K562 (cell line): ENCODE data around the gene OBSCN. TPM values are rescaled to one million over a fixed set of nuclear protein-coding genes. Genes with fewer than 3 reads are reported as not detected.

ENCODE experiments used
- ATAC-seq: fragments of 200-7000 bp; cut with Tn5 transposase; 3 replicates; pipeline ENCODE4 v1.9.1; 2020; ENCODE audit warnings: moderate library complexity
- BruUV-seq: library from RNA; stranded (reverse); fragments of 400-500 nt; replicated peaks from 2 replicates; lab custom pipeline; 2021; lab: Mats Ljungman, UMichigan
- CTCF ChIA-PET: fragments of 300-600 bp; formaldehyde crosslinking; extraction: SDS; loops from one replicate; lab custom pipeline; 2021; ENCODE audit warnings: low intra/inter-chr PET ratio; lab: Yijun Ruan, JAX
- POLR2A ChIA-PET: fragments of 300-600, 350-650 bp; sonication (Branson Sonifier 250); formaldehyde crosslinking; extraction: SDS; loops from one replicate; lab custom pipeline; 2021; ENCODE audit warnings: antibody characterized with exemption, inconsistent platforms; lab: Yijun Ruan, JAX
- DNase-seq, 4 experiments: peaks; one replicate each; pipeline versions ENCODE4 v3.0.0 to v3.0.0-alpha.2; 2011 to 2018; ENCODE audit warnings: low spot score in 3 of 4, mixed read lengths in 3 of 4; ENCODE audit errors: extremely low read depth in 1 of 4
- FAIRE-seq: peaks from 2 replicates; lab custom pipeline; 2011; peaks lifted over from hg19 to GRCh38; lab: Jason Lieb, UNC
- H2AFZ ChIP-seq: 2 replicates; pipeline ENCODE4 v1.6.0; 2011; ENCODE audit warnings: low read depth, low read length, control low read depth, inconsistent platforms
- H3K27ac ChIP-seq: fragments of 200-600 bp; 3 replicates; pipeline ENCODE4 v1.8.0; 2011; ENCODE audit warnings: low read depth, mild to moderate bottlenecking, control low read depth, inconsistent platforms, low read length, moderate library complexity, mixed read lengths; ENCODE audit errors: extremely low read depth
- H3K27me3 ChIP-seq, 2 experiments: fragments of 300-600 bp in 1 of 2; 2 replicates in 1 of 2; 3 replicates in 1 of 2; pipeline versions ENCODE4 v1.6.0 to v1.8.0; 2011; ENCODE audit warnings: inconsistent platforms in 2 of 2, low read length in 2 of 2, mild to moderate bottlenecking in 1 of 2, mixed read lengths in 1 of 2, moderate library complexity in 1 of 2; ENCODE audit not compliant: control insufficient read depth in 2 of 2, insufficient read depth in 2 of 2
- H3K36me3 ChIP-seq: fragments of 300-600 bp; 3 replicates; pipeline ENCODE4 v1.8.0; 2011; ENCODE audit warnings: mild to moderate bottlenecking, low read length, inconsistent platforms; ENCODE audit not compliant: control insufficient read depth, insufficient read depth
- H3K4me1 ChIP-seq, 2 experiments: fragments of 200-600 bp in 1 of 2; replicated peaks in 1 of 2; 2 replicates in 1 of 2; 3 replicates in 1 of 2; pipeline versions ENCODE4 v1.5.1 to v1.8.0; 2011; ENCODE audit warnings: inconsistent platforms in 2 of 2, low read length in 2 of 2, mild to moderate bottlenecking in 1 of 2, mixed read lengths in 1 of 2, moderate library complexity in 1 of 2; ENCODE audit not compliant: control insufficient read depth in 2 of 2, insufficient read depth in 2 of 2
- H3K4me2 ChIP-seq: 2 replicates; pipeline ENCODE4 v1.6.1; 2011; ENCODE audit warnings: low read length, control low read depth, inconsistent platforms, mixed read lengths; ENCODE audit not compliant: insufficient read depth
- H3K4me3 ChIP-seq: fragments of 200-600 bp; sonication (generic), shearing (Covaris generic); 2 replicates; pipeline ENCODE4 v1.5.1; 2016; ENCODE audit warnings: control low read depth, inconsistent platforms
- H3K79me2 ChIP-seq: fragments of 200-600 bp; 3 replicates; pipeline ENCODE4 v1.8.0; 2011; ENCODE audit warnings: low read length, inconsistent platforms; ENCODE audit not compliant: control insufficient read depth, insufficient read depth
- H3K9ac ChIP-seq, 2 experiments: 2 replicates each; pipeline versions ENCODE4 v1.6.0 to v1.6.1; 2011; ENCODE audit warnings: low read depth in 2 of 2, low read length in 2 of 2, control low read depth in 1 of 2, inconsistent platforms in 1 of 2, mild to moderate bottlenecking in 1 of 2, mixed read lengths in 1 of 2; ENCODE audit not compliant: insufficient read depth in 1 of 2
- H3K9me1 ChIP-seq: one replicate; pipeline ENCODE4 v1.6.0; 2011; ENCODE audit warnings: inconsistent platforms, mild to moderate bottlenecking, low read length, moderate library complexity; ENCODE audit not compliant: control insufficient read depth, insufficient read depth
- H3K9me3 ChIP-seq: replicated peaks from 2 replicates; pipeline ENCODE4 v1.5.1; 2011; ENCODE audit warnings: low read depth, low read length, inconsistent platforms; ENCODE audit not compliant: control insufficient read depth, insufficient read depth
- H4K20me1 ChIP-seq: replicated peaks from 2 replicates; pipeline ENCODE4 v1.6.1; 2011; ENCODE audit warnings: low read length, inconsistent platforms, mixed read lengths; ENCODE audit not compliant: control insufficient read depth, insufficient read depth
- CTBP1 ChIP-seq: fragments of 450-650 bp; IDR thresholded peaks from 2 replicates; pipeline ENCODE4 v1.6.1; 2016; ENCODE audit warnings: borderline replicate concordance
- ETV5 ChIP-seq: sonication (generic); formaldehyde crosslinking; IDR thresholded peaks from 2 replicates; pipeline ENCODE4 v1.4.0; 2020; ENCODE audit warnings: low read depth, mild to moderate bottlenecking, missing genetic modification reagents
- NEUROD1 ChIP-seq: fragments of 150-350 bp; IDR thresholded peaks from 2 replicates; pipeline ENCODE4 v1.6.1; 2014; ENCODE audit warnings: borderline replicate concordance, low read length, low read depth; ENCODE audit not compliant: partially characterized antibody
- POLR2H ChIP-seq: IDR thresholded peaks from 2 replicates; pipeline ENCODE4 v1.6.1; 2016; ENCODE audit warnings: missing genetic modification characterization, low read depth, mild to moderate bottlenecking, control low read depth, missing compliant biosample characterization, moderate library complexity
- SMARCE1 ChIP-seq: fragments of 450-650 bp; IDR thresholded peaks from 2 replicates; pipeline ENCODE4 v1.7.1; 2016; ENCODE audit warnings: mild to moderate bottlenecking
- TAF15 ChIP-seq: fragments of 200-400 bp; formaldehyde crosslinking; IDR thresholded peaks from 2 replicates; pipeline ENCODE4 v1.6.1; 2017; ENCODE audit warnings: mild to moderate bottlenecking, low read depth, low read length, moderate library complexity
- TARDBP ChIP-seq: fragments of 450-650 bp; IDR thresholded peaks from 2 replicates; pipeline ENCODE4 v1.6.1; 2016
- ZC3H4 ChIP-seq: sonication (generic); formaldehyde crosslinking; IDR thresholded peaks from 2 replicates; pipeline ENCODE4 v1.9.0; 2021; ENCODE audit warnings: missing genetic modification reagents, borderline replicate concordance
- ZFPM2 ChIP-seq: fragments of 250-450 bp; sonication (Bioruptor Pico); IDR thresholded peaks from 2 replicates; pipeline ENCODE4 v1.5.1; 2022; ENCODE audit warnings: mild to moderate bottlenecking
- ZKSCAN1 ChIP-seq: fragments of 150-350 bp; IDR thresholded peaks from 2 replicates; pipeline ENCODE4 v1.6.1; 2016; ENCODE audit warnings: low read depth, low read length
- ZKSCAN3 ChIP-seq: fragments of 250-450 bp; sonication (Bioruptor Pico); IDR thresholded peaks from 2 replicates; pipeline ENCODE4 v1.4.0; 2020
- ZNF408 ChIP-seq: fragments of 250-450 bp; sonication (Bioruptor Pico); IDR thresholded peaks from 2 replicates; pipeline ENCODE4 v1.4.0; 2020; ENCODE audit warnings: low read depth, mild to moderate bottlenecking, moderate library complexity
- ZNF695 ChIP-seq: fragments of 450-650 bp; formaldehyde crosslinking; IDR thresholded peaks from 2 replicates; pipeline ENCODE4 v1.4.0; 2020; ENCODE audit warnings: mild to moderate bottlenecking, moderate library complexity
- ZZZ3 ChIP-seq: fragments of 450-650 bp; IDR thresholded peaks from 2 replicates; pipeline ENCODE4 v1.6.1; 2016; ENCODE audit warnings: antibody characterized with exemption, mild to moderate bottlenecking, moderate library complexity
- WGBS: fragments of 100-300 bp; shearing (Covaris generic); methylation state at CpG from one replicate; pipeline ENCODE4 v1.1.6; 2016; ENCODE audit warnings: low coverage, mixed read lengths; ENCODE audit not compliant: insufficient coverage; ENCODE audit errors: missing lambda C conversion rate; 5-methylcytosine and 5-hydroxymethylcytosine counted together
- in situ Hi-C: fragments of 300-500 bp; cut with MboI; formaldehyde crosslinking; loops from 4 replicates; pipeline ENCODE4 v1.15.0; 2018; ENCODE audit warnings: inconsistent platforms, mixed read lengths
- intact Hi-C: fragments of 100-400 bp; cut with micrococcal nuclease; formaldehyde crosslinking; loops from 2 replicates; pipeline ENCODE4 v1.14.2; 2022
- polyA plus RNA-seq, 8 experiments: library from polyadenylated mRNA; depleted of rRNA in 4 of 8; stranded (reverse) in 5 of 8; unstranded in 3 of 8; fragments of >200 nt; fragmentation: Nextera tagmentation in 2 of 8; fragmentation: Illumina TruSeq in 1 of 8; extraction: Ambion mirVana in 2 of 8; extraction: Trizol in 1 of 8; gene quantifications; 2 replicates each; pipeline versions ENCODE4 v1.2.1 to v1.2.3, GENCODE V29; 2011 to 2014; ENCODE audit warnings: inconsistent platforms in 1 of 8, missing spikeins in 1 of 8
- total RNA-seq, 7 experiments: library from RNA; depleted of rRNA in 6 of 7; stranded (reverse); fragments of >200 nt in 6 of 7; fragmentation: Illumina TruSeq in 2 of 7; extraction: Trizol in 2 of 7; gene quantifications; 2 replicates each; pipeline versions ENCODE4 v1.2.1 to v1.2.3, GENCODE V29; 2011 to 2021; ENCODE audit warnings: low replicate concordance in 1 of 7
- TF ChIP-seq, protein P1 (sequence below): IDR thresholded peaks from 2 replicates; pipeline ENCODE4 v1.6.1; 2011; ENCODE audit not compliant: insufficient read length; ENCODE audit errors: extremely low read depth

OBSCN gene
- total and polyA plus RNA-seq, 9 of the 15 experiments (the other 6 are each of a cell fraction or from before 2014, with no cell fraction given): 0.18 to 19.7 (median 3.6) TPM

DNA sequence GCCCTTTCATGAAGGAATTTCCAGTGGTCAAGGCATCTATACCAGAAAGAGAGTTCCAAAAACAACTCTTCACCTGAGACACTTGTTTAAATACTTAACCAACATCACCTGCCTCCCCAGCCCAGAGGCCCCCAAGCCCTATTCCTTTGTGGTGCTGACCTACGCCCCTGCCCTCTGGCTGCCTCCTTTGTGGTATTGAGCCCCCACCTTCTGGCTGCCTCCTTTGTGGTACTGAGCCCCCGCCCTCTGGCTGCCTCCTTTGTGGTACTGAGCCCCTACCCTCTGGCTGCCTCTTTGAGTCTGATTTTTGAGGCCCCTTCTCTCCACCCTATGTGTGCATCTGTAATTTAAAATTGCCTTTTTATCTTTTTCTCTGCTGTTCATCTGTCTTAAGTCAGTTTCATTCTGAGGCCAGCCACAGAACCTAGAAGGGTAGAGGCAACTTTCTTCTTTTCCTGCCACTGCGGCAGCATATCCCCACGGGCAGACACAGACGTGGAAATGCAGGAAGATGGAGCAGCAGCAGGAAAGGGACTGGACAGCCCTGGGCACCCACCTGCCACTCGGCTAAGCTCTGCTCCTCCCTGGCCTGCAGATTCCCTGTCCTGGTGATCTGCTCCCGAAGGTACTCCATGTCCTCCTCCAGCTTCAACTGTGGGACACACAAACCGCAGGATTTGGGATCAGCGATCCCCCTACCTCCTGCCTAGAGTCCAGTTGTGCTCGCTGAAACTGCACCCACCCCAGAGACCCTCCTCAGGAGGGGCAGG lies 205.6 kb downstream of the OBSCN start:
- Histone ChIP-seq H3K4me3 (no peak overlapping the region), H3K27ac (no peak overlapping the region), H3K36me3 (peaks cover 4% of the 10 kb centered on the region; the same call in 1 of the 3 replicates), H3K79me2 (no peaks in the 10 kb centered on the region), H3K4me2 (no peak overlapping the region), H2AFZ (no peak overlapping the region), H3K9ac (peak overlapping the region in 1 of 2 experiments; percentile 56; a peak in 2 of 4 replicates), H4K20me1 (no peaks in the 10 kb centered on the region; the same call in 1 of the 2 replicates), H3K4me1 (peaks cover 25 to 54% of the 10 kb centered on the region in 2 experiments), H3K27me3 (no peaks in the 10 kb centered on the region), H3K9me1 (no peaks in the 10 kb centered on the region), H3K9me3 (0 out of 2 replicates have a peak, but pooled peaks cover 1% of the 10 kb centered on the region)
- in situ Hi-C loops: no loop called here
- TF ChIP-seq, protein P1, sequence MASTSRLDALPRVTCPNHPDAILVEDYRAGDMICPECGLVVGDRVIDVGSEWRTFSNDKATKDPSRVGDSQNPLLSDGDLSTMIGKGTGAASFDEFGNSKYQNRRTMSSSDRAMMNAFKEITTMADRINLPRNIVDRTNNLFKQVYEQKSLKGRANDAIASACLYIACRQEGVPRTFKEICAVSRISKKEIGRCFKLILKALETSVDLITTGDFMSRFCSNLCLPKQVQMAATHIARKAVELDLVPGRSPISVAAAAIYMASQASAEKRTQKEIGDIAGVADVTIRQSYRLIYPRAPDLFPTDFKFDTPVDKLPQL: no peak
- no peak for TF ChIP-seq CTBP1
- no peak for TF ChIP-seq ZZZ3
- no peak for TF ChIP-seq ZFPM2 (CRISPR knock-in tag)
- no peak for TF ChIP-seq ZKSCAN1
- no peak for TF ChIP-seq ZKSCAN3
- no peak for TF ChIP-seq ETV5 (CRISPR knock-in tag)
- no peak for TF ChIP-seq SMARCE1
- no peak for TF ChIP-seq NEUROD1
- no peak for TF ChIP-seq POLR2H
- no peak for TF ChIP-seq TARDBP
- TF ChIP-seq ZNF695: no peak
- no peak for TF ChIP-seq ZC3H4 (CRISPR knock-in tag)
- TF ChIP-seq ZNF408: no peak
- no peak for TF ChIP-seq TAF15
- intact Hi-C loops: no loop called here
- no TSS peak for BruUV-seq
- 57% methylated on average over 10 of the region's 10 CpGs for WGBS
- ATAC-seq (no peak), FAIRE-seq (peak; percentile 67), DNase-seq (no peak)
- ChIA-PET CTCF (no interaction called here), POLR2A (interaction anchor here (0.6 to 1.9 kb wide), 2 partner anchors 8 to 44 kb away, joined by 3 to 12 read pairs; a partner anchor contains a TSS)
